HG03097 (cell line): Measurements from ENCODE around the gene TTLL5.

Experiments
- ATAC-seq: cut with Tn5 transposase; IDR thresholded peaks from one replicate; pipeline ENCODE4 v1.9.1; 2021; ENCODE audit not compliant: unreplicated experiment, low FRiP score

The TTLL5 gene

DNA sequence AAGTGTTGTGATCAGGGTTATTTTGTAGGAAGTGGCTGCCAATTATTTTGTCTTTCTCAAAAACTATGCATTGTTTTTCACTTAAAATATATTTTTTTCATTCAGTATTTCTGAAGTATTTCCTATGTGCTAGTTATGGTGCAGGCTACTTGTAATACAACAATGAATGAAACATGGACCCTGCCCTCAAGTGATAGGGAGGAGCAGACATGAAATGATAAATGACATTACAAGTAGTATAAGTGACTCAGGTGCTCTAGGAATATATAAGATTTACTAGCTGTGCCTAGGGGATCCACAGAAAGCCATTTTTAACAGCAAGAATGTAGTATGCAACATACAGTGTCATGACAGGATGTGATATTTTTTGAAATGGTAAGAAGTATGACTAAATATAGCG lies 65.3 kb downstream of the TTLL5 start:
- ATAC-seq, result no peak

DNA sequence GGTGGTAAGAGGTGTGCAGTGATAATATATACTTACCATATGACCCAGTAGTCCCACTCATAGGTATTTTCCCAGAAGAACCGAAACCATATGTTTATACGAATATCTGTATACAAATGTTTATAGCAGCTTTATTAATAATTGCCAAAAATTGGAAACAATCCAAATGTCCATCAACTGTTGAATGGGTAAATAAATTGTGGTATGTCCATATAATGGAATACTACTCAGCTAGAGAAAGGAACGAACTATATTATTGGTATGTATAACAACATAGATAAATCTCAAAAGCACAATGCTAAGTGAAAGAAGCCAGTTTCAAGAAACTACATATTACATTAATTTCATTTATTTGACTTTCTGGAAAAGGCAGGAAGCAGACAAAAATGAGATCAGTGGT lies 66.1 kb downstream of the TTLL5 start:
- ATAC-seq, result no peak

- no peak for ATAC-seq
These were observed 71.8 kb downstream of the TTLL5 start for GRCh38 chr14:75732888-75733287.

DNA sequence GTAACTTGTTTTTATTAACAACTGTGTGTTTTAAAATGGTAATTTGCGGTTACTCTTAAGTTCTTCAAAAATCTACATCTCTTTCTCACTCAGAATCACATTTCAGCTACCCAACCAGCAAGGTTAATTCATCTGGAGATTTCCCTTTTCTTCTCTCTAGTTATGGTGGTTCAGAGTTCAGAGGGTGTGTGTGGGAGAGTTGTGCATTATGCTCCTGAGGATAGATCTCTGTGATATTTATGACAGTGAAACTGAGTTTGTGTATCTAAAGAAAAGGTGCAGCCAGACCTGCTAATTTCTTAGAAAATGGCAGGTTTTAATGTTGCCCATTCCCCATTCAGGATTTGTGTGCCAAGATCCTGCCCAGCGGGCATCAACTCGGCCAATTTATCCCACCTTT lies 73.8 kb downstream of the TTLL5 start:
- ATAC-seq, result no peak

DNA sequence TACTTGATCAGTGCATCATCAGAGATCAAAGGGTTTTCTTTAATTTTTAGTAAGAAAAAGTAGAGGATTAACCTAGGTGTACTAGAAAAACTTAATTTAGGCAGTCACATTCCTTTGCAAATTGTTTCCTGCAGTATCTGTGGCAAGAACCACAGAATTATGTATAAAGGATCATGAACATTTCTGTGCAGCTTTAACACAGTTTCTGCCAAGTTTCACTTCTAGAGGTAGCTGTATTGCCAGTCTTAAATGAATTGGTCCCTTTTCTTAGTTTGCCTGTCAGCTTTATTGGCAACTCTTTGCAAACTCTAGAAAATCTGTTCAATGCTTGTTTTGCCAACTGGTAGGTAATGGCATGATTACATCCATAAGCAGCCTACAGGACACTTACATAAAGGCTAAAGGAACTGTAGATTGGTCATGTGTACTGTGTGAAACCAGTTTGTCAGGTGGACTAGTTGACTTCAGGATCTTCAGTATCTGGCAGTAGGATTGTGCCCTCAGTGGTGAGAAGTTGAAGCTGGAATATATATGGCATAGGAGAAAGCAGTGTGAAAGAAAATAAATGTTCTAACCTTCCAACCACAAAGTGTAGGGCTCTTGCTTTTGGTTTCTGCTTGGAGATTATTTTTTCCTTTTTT lies 75.9 kb downstream of the TTLL5 start:
- no peak for ATAC-seq

DNA sequence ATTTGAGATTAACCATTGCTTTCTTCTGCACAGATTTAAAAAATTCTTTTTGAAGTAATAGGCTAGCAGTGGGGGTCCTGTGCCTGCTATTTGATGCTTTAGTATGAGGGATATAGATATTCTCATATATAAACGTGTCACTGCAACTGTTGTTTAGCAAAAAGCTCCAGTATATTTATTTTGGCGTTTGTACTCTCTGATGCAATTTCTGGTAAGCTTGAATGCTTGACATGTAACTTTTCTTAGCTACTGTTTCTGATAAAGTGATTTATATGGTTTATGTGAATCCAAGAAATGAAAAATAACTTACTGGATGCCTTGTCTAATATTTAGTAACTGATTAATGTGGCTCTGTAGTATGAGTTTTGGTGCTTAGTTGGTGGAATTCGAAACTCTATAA lies 77.1 kb downstream of the TTLL5 start:
- ATAC-seq, result no peak

GRCh38 chr14:75742867-75743266 lies 81.8 kb downstream of the TTLL5 start:
- ATAC-seq, result no peak

DNA sequence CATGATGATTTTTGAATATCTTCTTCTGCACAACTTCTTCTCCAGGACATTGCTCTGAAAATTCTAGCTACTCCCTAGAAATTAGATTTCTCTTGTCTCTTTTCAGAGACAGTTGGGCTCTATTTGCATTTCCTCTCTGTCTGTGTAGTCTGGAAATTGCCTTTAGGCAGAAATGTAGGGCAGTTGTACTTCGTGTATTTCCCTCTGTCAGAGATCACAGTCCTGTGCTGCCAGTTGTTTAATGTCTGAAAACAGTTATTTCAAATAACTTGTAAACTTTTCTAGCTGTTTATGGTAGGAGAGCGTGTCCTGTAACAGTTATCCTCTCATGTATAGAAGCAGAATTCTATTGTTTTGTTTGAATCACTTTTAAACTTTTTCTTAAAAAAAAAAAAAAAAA lies 86.9 kb downstream of the TTLL5 start:
- ATAC-seq, result no peak

DNA sequence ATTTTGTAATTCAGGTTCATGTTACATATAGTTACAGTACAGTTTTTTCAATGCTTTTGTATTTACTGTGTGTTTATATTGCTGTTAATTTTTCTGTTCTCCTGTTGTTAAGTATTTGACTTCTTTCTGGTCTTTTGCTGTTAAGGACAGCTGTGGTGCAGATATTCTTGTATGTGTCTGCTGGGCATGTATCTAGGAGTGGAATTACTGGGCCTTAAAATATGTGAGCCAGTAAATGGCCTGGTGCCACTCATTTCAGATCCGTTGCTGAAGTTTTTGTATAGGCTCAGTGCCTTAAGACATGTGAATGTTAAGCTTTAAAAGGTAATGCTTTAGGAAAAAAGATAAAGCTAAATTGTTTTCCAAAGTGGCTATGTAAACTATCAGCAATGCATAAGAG lies 87.3 kb downstream of the TTLL5 start:
- ATAC-seq, result no peak

DNA sequence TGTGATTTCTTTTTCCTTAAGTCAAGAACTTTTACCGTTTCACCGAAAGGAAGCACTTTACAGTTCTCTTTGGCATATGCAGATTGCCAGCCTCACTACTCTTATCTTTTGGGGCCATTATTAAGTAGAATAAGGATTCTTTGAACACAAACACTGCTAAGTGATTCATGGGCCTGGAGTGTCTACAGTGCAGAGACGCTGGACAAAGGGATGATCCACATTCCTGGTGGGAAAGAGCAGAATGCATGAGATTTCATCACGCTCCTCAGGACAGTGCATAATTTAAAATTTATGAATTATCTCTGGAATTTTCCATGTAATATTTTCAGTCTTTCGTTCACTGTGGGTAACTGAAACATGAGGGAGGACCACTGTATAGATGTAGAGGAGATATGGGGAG lies 90.2 kb downstream of the TTLL5 start:
- no peak for ATAC-seq

DNA sequence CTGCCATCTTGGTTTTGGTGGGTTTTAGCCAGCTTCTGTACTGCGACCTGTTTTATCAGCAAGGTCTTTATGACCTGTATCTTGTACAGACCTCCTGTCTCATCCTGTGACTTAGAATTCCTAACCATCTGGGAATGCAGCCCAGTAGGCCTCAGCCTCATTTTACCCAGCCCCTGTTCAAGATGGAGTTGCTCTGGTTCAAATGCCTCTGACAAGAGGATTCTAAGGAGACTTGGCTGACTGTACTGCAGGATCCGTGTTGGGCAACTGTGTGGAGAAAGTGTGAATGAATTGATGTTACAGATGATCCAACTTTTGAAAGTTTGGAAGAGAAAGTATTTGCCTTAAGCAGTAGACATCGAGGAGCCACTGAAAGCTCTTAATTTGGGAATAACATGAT lies 91.0 kb downstream of the TTLL5 start:
- ATAC-seq, result no peak

DNA sequence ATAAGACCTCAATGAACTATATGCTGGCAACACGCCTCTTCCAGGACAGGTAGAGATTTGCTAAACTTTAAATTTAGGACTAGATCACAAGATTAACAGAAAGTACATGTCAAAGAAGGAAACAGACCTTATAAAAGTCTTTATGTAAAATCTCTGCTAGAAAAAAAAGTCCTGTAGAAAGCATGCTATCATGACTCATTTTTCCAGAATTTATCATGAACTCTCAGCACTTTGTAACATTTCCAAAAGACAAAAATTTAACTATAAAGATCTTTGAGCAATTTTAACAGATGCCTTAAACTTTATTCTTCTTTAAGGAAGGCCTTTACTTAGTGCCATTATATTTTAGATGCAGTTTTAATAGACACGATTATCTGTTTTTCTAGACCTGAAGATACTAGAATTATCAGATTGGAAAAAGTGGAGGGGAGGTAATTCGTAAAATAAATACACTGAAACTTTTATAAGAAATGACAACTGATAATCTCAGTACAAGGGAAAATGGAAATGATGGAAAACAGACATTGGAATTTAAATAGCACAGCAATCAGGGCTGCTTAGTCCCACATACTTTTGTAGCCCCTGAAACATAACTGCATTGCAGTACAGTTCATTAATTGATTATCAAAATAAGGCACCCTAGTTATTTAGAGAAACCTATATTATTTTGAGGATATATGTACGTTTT lies 92.0 kb downstream of the TTLL5 start:
- no peak for ATAC-seq

GRCh38 chr14:75753696-75754095 lies 92.7 kb downstream of the TTLL5 start:
- no peak for ATAC-seq

GRCh38 chr14:75757644-75758402 lies 96.8 kb downstream of the TTLL5 start:
- ATAC-seq, result no peak

- no peak for ATAC-seq
These were observed 103.0 kb downstream of the TTLL5 start for GRCh38 chr14:75764020-75764419.

- no peak for ATAC-seq
These were observed 108.1 kb downstream of the TTLL5 start for GRCh38 chr14:75769047-75769685.

- ATAC-seq, result no peak
These were observed 109.6 kb downstream of the TTLL5 start for GRCh38 chr14:75770635-75771034.

DNA sequence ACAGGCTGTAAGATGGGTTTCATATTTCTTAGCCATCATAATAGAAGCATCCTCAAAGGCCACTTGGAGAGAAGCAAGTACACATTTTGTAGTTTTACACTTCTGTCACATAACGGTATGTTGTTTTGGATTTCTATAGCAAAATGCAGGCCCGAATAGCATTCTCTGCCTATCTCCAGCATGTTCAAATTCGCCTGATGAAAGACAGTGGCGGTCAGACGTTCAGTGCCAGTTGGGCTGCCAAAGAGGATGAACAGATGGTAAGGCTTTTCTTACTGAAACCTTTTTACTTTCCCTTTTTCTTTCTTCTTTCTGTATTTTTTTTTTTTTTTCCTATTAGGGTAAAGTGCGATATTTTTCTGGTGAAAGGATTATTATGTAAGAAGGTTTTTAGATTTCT lies 110.5 kb downstream of the TTLL5 start:
- ATAC-seq, result no peak

DNA sequence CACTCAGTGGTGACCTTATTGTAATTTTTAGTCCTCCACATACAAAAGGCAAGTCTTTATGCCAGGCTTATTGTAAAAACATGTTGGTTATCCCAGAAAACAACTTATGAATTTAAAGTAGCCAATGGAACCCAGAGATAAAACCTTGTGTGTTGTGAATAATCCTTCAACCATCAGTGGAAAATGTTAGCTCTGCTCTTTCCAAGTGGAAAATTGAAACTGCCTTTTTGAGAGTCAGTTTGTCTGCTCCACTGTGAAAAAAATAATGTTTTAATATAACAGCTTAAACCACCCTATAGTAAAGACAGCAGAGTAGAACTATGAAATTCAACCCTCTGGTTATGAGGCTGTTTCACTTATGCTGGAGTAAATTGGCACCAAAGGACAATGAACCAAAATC lies 112.0 kb downstream of the TTLL5 start:
- ATAC-seq, result no peak

DNA sequence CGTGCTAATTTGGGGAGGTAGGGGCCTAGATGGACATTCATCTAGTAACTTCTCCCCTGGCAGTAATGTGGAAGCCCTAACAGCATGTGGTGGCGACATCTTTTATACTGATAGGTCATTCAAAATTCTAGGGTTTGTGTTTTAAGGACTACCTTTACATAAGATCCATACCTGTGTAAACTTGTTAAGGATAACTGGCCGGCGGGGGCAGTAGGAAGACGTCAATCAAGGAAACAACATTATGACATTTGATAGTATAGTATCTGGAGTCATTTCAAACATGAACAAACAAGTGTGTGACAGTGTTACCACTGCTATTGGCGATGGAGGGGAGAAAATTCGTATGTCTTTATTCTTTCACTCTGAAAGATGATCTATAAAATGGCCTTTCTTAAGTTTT lies 120.0 kb downstream of the TTLL5 start:
- no peak for ATAC-seq

- ATAC-seq, result no peak
These were observed 122.1 kb downstream of the TTLL5 start for GRCh38 chr14:75783184-75783583.
